GM10266 (cell line): ENCODE data around the gene P3H3.

Experiments used
- DNase-seq: peaks from one replicate; pipeline ENCODE4 v3.0.0; 2012; ENCODE audit errors: extremely low spot score
- CTCF ChIP-seq: IDR thresholded peaks from 2 replicates; pipeline ENCODE4 v1.5.1; 2012; ENCODE audit warnings: mild to moderate bottlenecking, low read depth; ENCODE audit not compliant: control insufficient read depth, insufficient read depth; ENCODE audit errors: missing control alignments

Gene P3H3

GRCh38 chr12:6838854-6839253, 10.6 kb downstream of the P3H3 start:
- no peak for TF ChIP-seq CTCF
- no peak for DNase-seq

GRCh38 chr12:6839482-6840201, 11.4 kb downstream of the P3H3 start:
- TF ChIP-seq CTCF, result no peak
- DNase-seq, result peak; percentile 83

- no peak for TF ChIP-seq CTCF
- DNase-seq, result no peak
Measured at GRCh38 chr12:6840330-6840729, 12.1 kb downstream of the P3H3 start.

- TF ChIP-seq CTCF, result no peak
- DNase-seq, result no peak
Measured at GRCh38 chr12:6840761-6841515, 12.7 kb downstream of the P3H3 start, which contains the start of gene GNB3. Gene GNB3, plus strand, starts transcription at chr12:6840925. Its CDS starts 363 bp downstream, at chr12:6841288.

- DNase-seq, result no peak
- no peak for TF ChIP-seq CTCF
Measured at GRCh38 chr12:6842075-6842474, 13.9 kb downstream of the P3H3 start.

- DNase-seq, result no peak
- no peak for TF ChIP-seq CTCF
Measured at GRCh38 chr12:6843118-6843902, 15.1 kb downstream of the P3H3 start.
